Stimulated activated CD8-positive, alpha-beta memory T cell treated with anti-CD3 and anti-CD28 coated beads, Interleukin-2, amount 100 ng/mL, for 48 hours (primary cell): Measurements from ENCODE around the gene RNF144B.
"Not testable (repeated sequence)": the region's sequence is repeated elsewhere in the genome, so short reads cannot be mapped to it uniquely, and the experiment has no call there.

Source experiments
- DNase-seq, 2 donors: peaks; one replicate each; pipeline ENCODE4 v3.0.0-alpha.2; 2020; ENCODE audit warnings: low read depth in 2 of 2

Gene RNF144B

GRCh38 chr6:18371656-18372055, 15.5 kb upstream of the RNF144B start:
- no peak for DNase-seq

GRCh38 chr6:18380158-18380836, 6.9 kb upstream of the RNF144B start:
- no peak for DNase-seq

- no peak for DNase-seq
These were observed 6.3 kb upstream of the RNF144B start for GRCh38 chr6:18380851-18381250.

DNA sequence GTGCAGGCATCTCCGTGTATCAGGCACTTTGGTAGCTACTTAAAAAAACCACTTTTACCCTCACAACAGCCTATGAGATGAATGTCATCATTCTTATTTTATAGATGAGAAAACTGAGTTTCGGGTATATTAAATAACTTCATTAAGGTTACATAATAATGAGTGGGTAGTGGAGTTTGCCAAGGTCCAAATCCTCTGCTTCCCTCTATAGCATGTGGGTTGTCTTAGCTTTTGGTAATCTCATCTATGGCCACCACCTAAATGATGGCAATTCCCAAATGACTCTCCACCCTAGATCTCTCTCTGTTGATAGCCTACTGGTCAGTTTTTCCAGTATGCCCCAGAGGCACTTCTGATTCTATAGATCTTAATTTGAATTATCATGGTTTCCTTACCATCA, 3.7 kb upstream of the RNF144B start:
- no peak for DNase-seq

- no peak for DNase-seq
These were observed 2.5 kb upstream of the RNF144B start for GRCh38 chr6:18384621-18385020.

GRCh38 chr6:18386298-18386976, 713 bp upstream of the RNF144B start:
- no peak for DNase-seq

DNA sequence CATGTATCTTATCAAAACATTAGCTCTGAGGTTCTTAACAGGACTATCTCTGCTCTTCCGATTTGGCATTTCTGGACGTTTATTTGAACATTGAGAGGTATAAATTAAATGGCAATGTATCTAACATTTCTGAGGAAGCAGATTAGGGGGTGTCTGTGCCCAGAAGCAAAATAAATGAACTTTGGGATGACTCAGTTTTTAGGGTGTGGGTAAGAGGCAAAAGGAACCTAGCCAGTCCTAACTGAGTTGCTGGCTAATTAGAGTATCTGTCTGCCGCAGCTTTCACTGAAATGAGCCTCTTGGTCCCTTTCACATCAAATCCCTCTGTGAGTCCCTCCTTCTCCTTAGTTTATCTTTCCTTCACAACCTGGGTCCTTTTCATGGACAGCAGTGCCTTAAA, 1.1 kb downstream of the RNF144B start:
- no peak for DNase-seq

GRCh38 chr6:18388942-18389341, 1.8 kb downstream of the RNF144B start:
- no peak for DNase-seq

GRCh38 chr6:18389479-18389878, 2.3 kb downstream of the RNF144B start:
- DNase-seq, result no peak

DNA sequence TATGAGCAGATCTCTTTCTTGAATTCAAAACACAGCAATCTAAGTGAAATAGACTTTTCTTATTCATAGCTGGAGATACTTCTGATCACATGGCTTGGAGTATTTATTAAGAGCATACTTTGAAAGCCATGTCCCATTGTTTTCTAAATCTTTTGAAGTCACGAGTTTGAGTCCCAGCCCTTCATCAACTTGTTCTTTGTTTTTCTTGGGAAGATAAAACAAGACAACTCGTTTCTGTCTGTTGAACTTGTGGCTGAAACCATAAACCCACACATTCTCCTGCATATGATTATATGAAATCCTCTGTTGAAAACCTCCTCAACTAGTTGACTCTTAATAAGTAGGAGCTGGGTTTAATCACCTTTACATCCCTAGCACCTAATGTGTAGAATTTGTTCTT, 3.3 kb downstream of the RNF144B start:
- no peak for DNase-seq

GRCh38 chr6:18391023-18391422, 3.9 kb downstream of the RNF144B start:
- no peak for DNase-seq

GRCh38 chr6:18392346-18392877, 5.3 kb downstream of the RNF144B start:
- no peak for DNase-seq

DNA sequence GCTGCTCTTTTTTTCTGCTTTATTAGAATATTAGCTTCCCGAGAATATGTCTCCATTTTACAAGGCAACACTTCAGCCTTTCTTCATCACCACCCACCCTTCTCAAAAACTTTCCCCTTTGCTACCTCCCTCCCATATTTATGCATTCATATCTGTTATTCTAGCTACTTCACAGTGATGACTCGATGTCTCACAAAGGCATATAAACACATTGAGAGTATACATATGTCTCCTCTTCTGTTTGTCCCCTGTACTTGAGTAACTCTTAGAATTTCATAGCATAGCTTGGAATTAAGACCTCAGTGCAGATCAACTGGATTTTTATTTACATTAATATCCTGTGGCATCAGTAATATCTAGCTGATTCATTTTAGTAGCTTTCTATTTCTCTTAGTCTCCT, 6.5 kb downstream of the RNF144B start:
- DNase-seq, result no peak

DNA sequence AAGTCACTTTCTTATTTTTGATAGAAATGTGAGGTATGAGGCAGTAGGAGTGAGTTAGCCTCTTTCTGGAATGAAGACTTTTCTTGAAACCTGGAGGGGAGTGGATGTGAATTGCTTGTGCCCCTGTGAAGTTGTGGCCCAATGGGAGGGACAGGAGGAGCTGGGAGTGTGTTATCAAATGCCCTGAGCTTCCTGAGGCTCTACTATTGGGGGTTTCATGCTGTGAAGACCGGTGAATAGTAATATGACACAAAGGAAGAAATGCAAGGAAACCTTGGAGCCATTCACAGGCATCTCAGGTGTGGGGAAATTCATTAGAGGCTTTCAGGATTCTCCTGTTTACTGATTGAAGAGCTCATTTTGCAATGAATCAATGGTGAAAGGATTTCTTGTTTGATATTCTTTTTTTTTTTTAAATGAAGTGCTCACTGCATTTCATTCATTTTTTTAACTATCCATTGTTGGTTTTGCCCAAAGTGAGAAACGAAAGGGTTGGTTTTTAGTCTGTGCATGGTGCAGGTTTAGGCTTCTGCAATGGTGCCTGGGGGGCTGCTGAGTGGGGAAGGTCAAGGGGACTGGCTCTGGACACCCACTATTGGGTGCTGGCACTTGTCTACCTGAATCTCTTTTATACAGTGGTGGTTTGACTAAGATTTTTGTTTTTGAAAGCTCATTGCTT, 8.2 kb downstream of the RNF144B start:
- DNase-seq, result no peak

DNA sequence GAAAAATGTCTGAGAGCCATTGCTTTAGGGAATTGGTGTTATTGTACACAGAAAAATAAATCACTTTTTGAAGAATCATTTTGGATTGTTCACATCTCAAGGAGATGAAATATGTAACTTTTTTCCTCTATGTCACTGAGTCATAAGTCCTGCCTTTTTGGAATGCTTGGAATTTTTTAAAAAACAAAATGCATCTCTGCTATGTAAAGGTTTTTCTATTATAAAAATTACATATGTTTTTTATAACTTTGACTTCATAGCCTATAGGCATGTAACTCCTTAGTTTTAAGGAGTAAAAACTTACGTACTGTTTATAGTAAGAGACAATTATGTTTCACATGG, 8.7 kb downstream of the RNF144B start:
- DNase-seq, result no peak

GRCh38 chr6:18397701-18398100, 10.6 kb downstream of the RNF144B start:
- DNase-seq, result no peak

GRCh38 chr6:18398225-18398624, 11.1 kb downstream of the RNF144B start:
- DNase-seq, result not testable (repeated sequence)

DNA sequence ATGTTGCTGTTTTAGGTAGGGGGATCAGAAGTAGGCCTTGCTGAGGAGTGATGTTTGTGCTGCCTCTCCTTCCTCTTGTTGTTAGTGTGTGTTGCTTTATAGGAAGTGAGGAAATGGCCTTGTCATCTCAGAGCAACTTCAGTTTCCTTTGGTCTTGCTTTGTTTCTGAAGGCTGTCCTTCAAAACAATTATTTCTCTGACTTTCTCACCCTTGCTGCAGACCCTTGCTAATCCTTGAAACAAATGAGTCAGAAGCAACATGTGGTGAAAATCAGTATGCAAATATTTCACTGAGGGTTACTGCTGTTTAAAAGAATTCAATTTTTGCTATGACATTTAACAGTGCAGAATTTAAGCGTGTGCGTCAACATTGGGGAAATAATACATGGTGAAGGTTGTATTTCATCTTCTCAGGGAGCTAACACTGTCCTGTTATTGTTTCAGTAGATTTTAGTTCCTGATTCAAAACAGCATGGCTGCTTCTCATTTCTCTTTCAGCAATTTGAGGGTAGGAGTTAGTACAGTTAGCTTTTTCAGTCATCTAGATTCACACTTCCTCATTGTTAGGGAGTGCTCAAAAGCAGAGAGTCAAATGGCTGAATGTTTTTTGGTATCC, 13.8 kb downstream of the RNF144B start:
- DNase-seq, result no peak

DNA sequence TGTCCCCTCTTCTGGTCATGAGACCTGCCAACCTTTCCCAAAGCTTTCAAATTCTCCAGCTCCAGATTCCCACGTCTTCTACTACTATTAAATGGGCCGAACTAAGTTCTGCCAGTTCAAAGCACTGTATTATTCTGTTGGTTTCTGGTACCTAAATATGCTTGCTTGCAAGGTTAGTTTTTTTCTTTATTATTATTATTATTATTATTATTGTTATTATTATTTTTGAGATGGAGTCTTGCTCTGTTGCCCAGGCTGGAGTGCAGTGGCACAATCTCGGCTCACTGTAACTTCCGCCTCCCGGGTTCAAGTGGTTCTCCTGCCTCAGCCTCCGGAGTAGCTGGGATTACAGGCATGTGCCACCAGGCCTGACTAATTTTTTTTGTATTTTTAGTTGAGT, 17.8 kb downstream of the RNF144B start:
- not testable (repeated sequence) for DNase-seq

GRCh38 chr6:18405477-18406293, 18.5 kb downstream of the RNF144B start:
- DNase-seq, result no peak

DNA sequence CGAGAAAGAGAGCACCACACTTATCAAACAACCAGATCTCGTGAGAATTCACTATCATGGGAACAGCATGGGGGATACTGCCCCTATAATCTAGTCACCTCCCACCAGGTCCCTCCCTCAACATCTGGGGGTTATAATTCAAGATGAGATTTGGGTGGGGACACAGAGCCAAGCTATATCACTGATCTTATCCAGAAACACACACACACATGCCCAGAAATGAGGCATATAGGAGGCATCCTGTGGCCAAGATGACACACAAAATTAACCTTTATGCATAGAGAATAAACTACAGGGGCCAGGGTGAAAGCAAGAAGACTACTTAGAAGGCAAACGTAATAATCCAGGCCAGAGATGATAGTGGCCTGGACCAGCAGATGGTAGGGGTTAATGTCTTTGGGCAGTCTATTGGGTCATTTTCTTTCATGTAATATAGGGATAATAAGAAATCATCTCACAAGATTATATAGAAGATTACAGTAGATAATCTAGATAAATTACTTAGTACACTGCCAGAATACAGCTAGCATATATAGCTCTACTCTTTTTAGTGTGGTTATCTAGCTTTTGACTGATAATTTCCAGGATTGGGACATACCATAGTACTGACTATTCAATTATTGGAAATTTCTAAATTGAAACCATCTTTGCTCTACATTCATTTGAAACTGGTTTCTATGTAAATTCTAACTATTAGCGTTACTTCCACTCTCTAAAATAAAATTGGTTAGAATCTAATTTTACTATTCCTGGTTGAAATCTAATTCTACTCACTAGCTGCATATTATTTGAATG, 20.0 kb downstream of the RNF144B start:
- DNase-seq, result no peak
